ENCODE measurements around the gene RCC2.

The RCC2 gene

GRCh38 chr1:17441265-17441992 is 2.0 kb upstream of the RCC2 start:
- no peak for DNase-seq

- no peak for DNase-seq
Measured at GRCh38 chr1:17440827-17441168, 1.3 kb upstream of the RCC2 start.

- no peak for DNase-seq
Measured at GRCh38 chr1:17440074-17440826, 773 bp upstream of the RCC2 start.

GRCh38 chr1:17438318-17439249 is 893 bp downstream of the RCC2 start:
- peak; percentile 93 for DNase-seq

DNA sequence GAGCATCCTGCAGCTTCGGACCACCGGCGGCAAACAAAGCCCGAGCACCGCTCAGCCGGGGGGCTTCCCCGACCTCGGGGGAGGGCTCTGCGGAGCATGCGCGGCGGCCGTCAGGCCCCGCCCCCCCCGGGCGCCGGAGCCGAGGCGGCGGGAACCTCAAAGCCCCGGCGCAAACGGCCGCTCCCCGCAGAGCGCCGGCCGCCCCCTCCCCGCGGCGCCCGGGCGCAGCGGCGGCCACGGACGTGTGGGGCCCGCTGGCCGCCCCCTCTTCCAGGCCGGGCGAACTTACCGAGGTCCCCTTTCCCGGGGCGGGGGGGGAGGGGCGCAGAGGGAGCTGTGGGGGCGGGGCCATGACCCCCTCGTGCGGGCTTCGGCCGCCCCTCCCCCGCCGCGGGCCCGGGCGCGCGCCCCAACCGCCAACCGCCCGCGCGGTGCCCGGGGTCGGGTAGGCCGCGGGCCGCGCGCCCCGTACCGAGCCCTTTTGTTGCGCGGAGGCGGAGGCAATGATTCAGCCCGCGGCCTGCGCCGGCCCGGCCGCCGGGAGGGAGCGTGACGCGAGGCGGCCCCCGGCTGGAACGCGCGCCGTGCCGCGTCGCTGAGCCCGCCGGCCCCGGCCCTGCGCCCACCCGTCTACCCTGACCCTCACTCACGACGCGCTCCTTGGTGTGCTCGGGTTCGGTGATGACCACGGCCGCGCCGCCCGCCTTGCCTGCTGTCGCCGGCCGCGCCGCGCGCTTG is 1.7 kb downstream of the RCC2 start:
- DNase-seq = peak; percentile 87

- DNase-seq = no peak
Measured at GRCh38 chr1:17437260-17437579, 2.3 kb downstream of the RCC2 start.

GRCh38 chr1:17436380-17437174 is 2.9 kb downstream of the RCC2 start:
- no peak for DNase-seq

DNA sequence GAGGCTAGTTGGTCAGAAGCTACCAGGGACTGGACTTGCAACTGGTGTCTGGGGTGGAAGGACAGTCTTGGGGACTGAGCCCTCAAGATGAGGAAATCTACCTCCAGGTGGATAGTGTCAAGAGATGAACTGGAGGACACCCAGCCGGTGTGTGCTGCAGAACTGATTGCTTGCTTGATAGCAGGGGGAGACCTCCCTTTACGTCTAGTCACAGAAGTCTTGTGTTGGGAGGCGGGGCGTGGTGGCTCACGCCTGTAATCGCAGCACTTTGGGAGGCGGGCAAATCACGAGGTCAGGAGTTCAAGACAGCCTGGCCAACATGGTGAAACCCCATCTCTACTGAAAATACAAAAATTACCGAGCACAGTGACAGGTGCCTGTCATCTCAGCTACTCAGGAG is 4.9 kb downstream of the RCC2 start:
- DNase-seq = no peak

GRCh38 chr1:17434016-17434415 is 5.5 kb downstream of the RCC2 start:
- DNase-seq = no peak

DNA sequence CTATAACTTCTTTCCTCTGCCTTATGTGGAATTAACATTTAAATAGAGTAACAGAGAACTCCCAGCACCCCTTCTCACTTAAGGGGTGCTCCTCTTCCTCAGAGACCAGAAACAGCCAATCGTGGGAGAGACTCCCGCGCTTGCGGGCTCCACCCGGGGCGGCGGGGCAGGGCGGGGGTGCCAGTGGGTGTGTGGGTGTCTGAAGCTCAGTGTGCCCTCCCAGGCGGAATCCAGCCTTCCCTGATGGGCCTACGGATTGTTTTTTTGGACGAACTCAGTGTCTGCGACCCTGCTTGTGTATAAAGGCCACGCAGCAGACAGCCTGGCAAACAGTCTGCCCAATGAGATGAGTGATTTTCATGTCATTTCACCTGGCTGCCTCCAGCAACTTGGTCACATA is 6.2 kb downstream of the RCC2 start:
- no peak for DNase-seq

DNA sequence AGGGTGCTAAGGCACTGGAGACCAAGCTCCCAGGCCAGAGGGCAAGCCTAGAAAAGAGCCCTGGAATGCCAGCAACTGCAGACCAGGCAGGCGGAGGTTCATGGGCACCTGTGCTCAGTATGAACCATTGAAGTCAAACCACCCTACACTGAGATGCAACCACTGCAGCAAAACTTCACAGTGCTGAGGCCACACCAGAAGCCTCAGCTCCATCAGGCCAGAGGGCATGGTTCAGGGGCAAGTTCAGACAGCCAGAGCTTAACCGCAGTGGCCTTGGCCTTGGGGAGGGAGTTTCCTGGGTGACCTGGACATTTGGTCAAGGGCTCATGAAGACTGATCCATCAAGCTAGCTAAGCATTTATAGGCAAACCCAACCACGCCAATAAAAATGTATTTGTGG is 7.1 kb downstream of the RCC2 start:
- DNase-seq = no peak

DNA sequence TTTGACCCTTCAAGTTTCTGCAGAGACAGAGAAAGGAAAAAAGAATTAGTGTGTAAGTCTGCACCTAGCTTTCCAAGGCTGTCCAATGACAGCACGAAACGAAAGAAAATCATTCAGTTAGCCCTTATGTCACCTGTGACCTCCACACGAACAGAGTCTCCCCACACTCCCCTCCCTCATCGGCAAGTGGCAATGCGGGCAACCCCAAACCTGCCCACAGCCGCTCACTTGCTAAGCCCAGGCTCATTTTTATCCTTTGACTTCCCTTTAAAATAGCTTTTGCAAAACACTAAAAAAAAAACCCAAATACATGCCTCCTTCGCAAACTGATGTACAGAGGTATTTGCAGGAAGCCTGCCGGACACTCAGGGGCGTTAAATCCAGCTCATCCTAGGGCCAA is 10.3 kb downstream of the RCC2 start:
- DNase-seq = no peak

DNA sequence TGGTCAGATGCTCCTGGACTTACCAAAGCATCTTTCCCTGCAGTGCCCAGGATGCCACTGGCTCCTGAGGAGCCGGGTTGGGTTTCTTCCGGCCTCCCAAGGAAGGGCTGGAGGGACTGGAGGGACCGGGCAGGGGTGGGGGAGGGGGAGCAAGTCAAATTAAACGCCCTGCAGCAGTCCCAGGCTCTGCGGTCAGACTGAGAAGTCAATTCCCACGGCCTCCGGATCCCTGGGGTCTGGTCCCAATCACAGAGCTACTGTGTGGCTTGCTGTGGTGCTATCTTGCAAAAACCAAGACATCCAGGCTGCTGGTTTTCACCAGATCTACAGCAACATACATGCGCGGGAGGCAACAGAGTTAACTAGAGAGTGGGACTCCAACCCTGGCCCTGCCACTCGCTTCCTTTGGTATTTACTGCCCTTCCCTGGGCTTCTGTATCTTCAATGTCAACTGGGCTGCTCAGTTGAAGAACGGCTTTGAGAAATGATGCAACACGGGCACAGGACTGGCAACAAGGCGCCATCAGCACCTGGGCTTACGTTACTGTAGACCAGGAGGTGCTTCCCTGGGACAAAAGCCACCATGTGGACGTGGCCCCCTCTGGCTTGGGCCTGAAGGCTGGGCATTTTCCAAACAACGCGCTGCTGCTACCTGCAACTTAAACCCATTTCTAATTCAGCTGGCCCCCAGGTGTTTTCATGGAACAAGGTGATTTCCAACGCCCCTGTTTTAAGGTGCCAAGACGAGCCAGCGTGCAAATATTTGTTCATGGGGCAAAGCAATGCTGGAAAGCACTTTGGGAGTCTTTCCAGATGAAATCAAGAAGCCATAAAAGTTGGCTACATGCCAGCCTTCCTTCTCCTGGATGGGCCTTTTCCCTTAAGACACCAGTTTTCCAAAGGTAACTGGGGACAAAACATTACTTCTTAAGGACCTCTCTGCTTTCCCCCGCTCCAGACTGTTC is 11.5 kb downstream of the RCC2 start:
- no peak for DNase-seq

DNA sequence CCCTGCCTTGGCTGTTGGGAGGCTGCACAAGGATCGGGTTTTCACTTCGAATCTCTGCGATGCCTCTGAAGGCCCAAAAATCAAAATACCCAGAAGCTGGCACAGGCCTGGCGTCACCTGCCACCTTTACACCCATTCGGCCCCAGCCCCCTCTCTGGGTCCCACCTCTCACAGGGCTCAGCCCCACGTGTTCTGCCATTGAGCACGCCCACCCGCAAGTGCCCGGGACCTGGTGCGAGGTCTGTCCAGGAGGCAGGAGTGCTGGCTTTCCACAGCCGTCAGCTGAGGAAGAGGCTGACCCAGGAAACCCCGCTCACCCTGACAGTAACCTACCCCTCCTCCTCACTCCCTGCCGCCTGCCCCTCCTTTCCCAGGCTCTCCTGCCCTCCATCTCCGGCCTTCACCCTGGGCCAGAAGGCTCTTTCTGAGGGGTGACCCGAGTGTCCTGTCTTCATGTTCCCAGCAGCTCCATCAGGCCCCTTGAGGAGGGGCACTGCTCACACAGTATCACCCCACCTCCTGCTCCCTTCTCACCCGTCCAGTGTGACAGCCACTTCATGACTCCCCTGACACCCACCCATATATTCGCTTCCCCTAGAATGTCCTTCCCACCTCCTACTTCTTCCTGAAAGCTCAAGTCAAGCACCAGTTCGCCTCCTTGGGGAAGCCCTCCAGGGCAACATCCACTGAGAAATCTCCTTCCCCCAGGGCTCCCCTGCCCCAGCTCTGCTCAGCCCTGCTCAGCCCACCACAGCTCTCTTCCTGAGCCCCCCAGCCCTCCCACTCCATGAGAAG is 13.5 kb downstream of the RCC2 start:
- no peak for DNase-seq

- no peak for DNase-seq
Measured at GRCh38 chr1:17423781-17424245, 15.7 kb downstream of the RCC2 start.

GRCh38 chr1:17422461-17422860 is 17.0 kb downstream of the RCC2 start:
- no peak for DNase-seq

GRCh38 chr1:17420391-17420918 is 19.0 kb downstream of the RCC2 start:
- no peak for DNase-seq

DNA sequence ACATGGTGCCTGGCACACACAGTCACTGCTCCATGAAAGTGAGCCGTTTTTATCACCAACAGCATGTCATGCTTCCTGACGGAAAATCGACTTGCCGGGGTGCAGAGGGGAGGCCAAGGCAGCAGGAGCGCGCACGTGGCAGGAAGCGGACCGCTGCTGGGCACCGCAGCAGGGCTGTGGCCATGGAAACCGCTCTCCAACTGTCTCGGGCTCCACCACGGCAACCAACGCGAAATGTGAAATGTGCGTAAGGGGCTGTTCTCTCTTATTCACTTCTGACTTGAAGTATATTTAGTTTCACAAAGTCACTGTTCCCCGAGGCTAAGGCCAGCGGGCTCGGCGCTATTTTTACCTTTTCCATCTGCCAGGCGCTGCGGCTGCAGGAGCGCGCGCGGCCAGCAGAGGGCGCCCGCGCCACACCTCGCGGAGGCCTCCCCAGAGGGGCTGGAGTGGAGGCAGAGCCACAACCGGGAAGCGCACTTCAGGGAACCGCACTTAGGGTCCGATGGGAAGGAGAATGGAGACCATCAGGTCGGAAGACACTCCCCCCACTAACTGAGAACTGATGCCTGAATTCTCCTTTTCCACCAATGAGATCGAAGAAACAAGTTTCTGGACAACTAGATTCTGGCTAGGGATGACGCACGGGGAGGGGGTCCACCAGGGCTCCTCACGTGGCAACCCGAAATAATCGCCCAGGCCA is 19.7 kb downstream of the RCC2 start:
- peak; percentile 89 for DNase-seq

DNA sequence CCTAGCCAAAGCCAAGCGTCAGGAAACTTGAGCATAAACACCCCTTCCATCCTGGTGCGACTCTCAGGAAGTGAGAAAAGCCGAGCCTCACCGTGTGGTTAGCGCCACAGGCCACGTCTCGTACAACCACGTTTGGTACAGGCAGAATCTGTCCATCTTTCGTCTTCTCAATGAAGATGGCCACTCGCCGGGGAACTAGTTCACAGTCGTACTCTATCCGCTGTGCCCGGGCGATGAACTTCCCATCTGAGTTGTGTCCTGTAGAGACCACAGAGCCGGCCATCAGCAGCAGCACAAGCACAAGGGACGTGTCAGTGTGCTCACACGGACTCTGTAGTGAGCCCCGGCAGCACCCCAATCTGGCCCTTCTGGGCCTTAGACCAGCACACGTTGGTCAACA is 23.1 kb downstream of the RCC2 start:
- no peak for DNase-seq

All from activated CD8-positive, alpha-beta memory T cell treated with anti-CD3 and anti-CD28 coated beads for 24 hours (primary cell).